Measurements from ENCODE around the gene CKAP4.

DNA sequence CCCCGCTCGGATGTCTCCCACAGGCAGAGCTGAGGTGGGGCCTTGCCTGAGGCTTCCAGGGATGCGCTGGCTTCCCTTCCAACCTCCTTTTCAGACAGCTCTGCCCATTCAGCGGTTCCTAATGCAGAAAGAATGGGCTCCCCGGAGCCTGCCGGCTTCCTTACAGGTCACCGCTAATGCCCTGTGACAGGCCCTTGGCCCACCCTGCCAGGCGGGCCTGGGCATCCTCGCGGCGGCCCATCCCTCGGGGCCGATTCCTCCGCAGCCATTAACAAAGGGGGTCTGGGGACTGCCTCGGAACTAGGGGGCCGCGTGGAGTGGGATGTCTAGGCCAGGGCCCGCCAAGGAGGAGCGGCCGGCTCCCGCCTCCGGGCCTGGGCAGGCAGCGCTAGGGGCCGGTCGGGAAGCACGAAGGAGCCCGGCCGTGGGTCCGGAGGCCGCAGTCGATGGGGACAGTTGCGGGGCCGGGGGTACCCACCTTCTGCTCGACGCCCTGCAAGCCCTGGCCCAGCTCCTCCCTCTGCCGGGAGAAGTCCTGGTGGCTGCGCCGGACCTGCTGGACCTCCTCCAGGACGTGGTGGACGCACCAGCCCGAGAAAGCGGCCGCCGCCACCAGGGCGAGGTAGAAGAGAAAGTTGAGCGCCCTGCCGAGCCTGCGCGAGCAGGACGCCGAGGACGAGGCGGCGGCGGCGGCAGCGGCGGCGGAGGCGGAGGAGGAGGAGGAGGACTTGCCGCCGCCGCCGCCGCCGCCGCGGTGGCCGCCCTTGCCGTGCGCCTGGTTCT is 738 bp downstream of the CKAP4 start:
- TF ChIP-seq, protein P1, sequence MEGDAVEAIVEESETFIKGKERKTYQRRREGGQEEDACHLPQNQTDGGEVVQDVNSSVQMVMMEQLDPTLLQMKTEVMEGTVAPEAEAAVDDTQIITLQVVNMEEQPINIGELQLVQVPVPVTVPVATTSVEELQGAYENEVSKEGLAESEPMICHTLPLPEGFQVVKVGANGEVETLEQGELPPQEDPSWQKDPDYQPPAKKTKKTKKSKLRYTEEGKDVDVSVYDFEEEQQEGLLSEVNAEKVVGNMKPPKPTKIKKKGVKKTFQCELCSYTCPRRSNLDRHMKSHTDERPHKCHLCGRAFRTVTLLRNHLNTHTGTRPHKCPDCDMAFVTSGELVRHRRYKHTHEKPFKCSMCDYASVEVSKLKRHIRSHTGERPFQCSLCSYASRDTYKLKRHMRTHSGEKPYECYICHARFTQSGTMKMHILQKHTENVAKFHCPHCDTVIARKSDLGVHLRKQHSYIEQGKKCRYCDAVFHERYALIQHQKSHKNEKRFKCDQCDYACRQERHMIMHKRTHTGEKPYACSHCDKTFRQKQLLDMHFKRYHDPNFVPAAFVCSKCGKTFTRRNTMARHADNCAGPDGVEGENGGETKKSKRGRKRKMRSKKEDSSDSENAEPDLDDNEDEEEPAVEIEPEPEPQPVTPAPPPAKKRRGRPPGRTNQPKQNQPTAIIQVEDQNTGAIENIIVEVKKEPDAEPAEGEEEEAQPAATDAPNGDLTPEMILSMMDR (IDR thresholded peaks at IDR 0.05; ENCODE audit: low read depth, low read length, poor library complexity, severe bottlenecking), result no peak
- TF ChIP-seq EZH2phosphoT487 (IDR thresholded peaks at IDR 0.05; ENCODE audit: borderline replicate concordance, low read length), result no peak

All from DOHH2 (cell line).